Measurements from ENCODE around the gene PTPRR.
"Not testable (repeated sequence)": the region's sequence is repeated elsewhere in the genome, so short reads cannot be mapped to it uniquely, and the experiment has no call there.

The PTPRR gene

GRCh38 chr12:70736351-70737133 is 184.0 kb downstream of the PTPRR start:
- DNase-seq = no peak

GRCh38 chr12:70735197-70735596 is 185.3 kb downstream of the PTPRR start:
- DNase-seq = not testable (repeated sequence)

GRCh38 chr12:70733385-70733784 is 187.2 kb downstream of the PTPRR start:
- peak; percentile 26 for DNase-seq

- no peak for DNase-seq
Observed at GRCh38 chr12:70732287-70732686, 188.3 kb downstream of the PTPRR start.

GRCh38 chr12:70730675-70731180 is 189.8 kb downstream of the PTPRR start:
- DNase-seq = no peak

- no peak for DNase-seq
Observed at GRCh38 chr12:70724444-70724843, 196.1 kb downstream of the PTPRR start.

GRCh38 chr12:70722584-70723343 is 197.8 kb downstream of the PTPRR start:
- no peak for DNase-seq

GRCh38 chr12:70721656-70722357 is 198.7 kb downstream of the PTPRR start:
- no peak for DNase-seq

GRCh38 chr12:70721216-70721615 is 199.3 kb downstream of the PTPRR start:
- DNase-seq = no peak

- no peak for DNase-seq
Observed at GRCh38 chr12:70719672-70720420, 200.7 kb downstream of the PTPRR start.

GRCh38 chr12:70719071-70719470 is 201.5 kb downstream of the PTPRR start:
- no peak for DNase-seq

- DNase-seq = no peak
Observed at GRCh38 chr12:70711831-70712230, 208.7 kb downstream of the PTPRR start.

GRCh38 chr12:70709022-70709421 is 211.5 kb downstream of the PTPRR start:
- DNase-seq = no peak

- DNase-seq = no peak
Observed at GRCh38 chr12:70706611-70707010, 213.9 kb downstream of the PTPRR start.

- no peak for DNase-seq
Observed at GRCh38 chr12:70698345-70698744, 222.2 kb downstream of the PTPRR start.

GRCh38 chr12:70695361-70696023 is 225.0 kb downstream of the PTPRR start:
- DNase-seq = no peak

- DNase-seq = no peak
Observed at GRCh38 chr12:70692681-70693288, 227.8 kb downstream of the PTPRR start.

- no peak for DNase-seq
Observed at GRCh38 chr12:70691018-70691672, 229.4 kb downstream of the PTPRR start.

GRCh38 chr12:70686907-70687306 is 233.6 kb downstream of the PTPRR start:
- DNase-seq = no peak

GRCh38 chr12:70686299-70686698 is 234.2 kb downstream of the PTPRR start:
- DNase-seq = no peak

- no peak for DNase-seq
Observed at GRCh38 chr12:70683976-70684375, 236.6 kb downstream of the PTPRR start.

All from NCI-H524 treated with DMSO at 0.1 percent for 48 hours (cell line).